Vagina (tissue), 2 donors: ENCODE results near the gene AADAC. TPM values are rescaled to one million over a fixed set of nuclear protein-coding genes. Genes with fewer than 3 reads are reported as not detected.

Experiments
- DNase-seq, 2 donors: peaks; one replicate each; pipeline ENCODE4 v3.0.0-alpha.2; 2017; ENCODE audit errors: extremely low spot score in 2 of 2
- H3K27ac ChIP-seq: fragments of 200-600 bp; sonication (generic); one replicate; pipeline ENCODE4 v1.5.1; 2019
- H3K27me3 ChIP-seq: fragments of 200-600 bp; sonication (generic); one replicate; pipeline ENCODE4 v1.5.1; 2019
- H3K36me3 ChIP-seq, 2 donors: fragments of 200-600 bp; sonication (generic); one replicate each; pipeline ENCODE4 v1.5.1; 2017 to 2019
- H3K4me1 ChIP-seq: fragments of 200-600 bp; sonication (generic); one replicate; pipeline ENCODE4 v1.5.1; 2019
- H3K4me3 ChIP-seq, 2 donors: fragments of 200-600 bp; sonication (generic); 1 replicate in 1 of 2; 2 replicates in 1 of 2; pipeline ENCODE4 v1.5.1; 2016 to 2019
- H3K9me3 ChIP-seq: fragments of 200-600 bp; sonication (generic); one replicate; pipeline ENCODE4 v1.5.1; 2019
- POLR2A ChIP-seq, 2 donors: fragments of 450-650 bp; IDR thresholded peaks; one replicate each; pipeline ENCODE4 v1.6.1; 2017; ENCODE audit warnings: antibody characterized with exemption in 2 of 2, mild to moderate bottlenecking in 2 of 2, moderate library complexity in 2 of 2
- POLR2AphosphoS5 ChIP-seq, 2 donors: sonication (generic); formaldehyde crosslinking; IDR thresholded peaks; one replicate each; pipeline ENCODE4 v1.9.0; 2017; ENCODE audit warnings: antibody characterized with exemption in 2 of 2, mild to moderate bottlenecking in 2 of 2, low read depth in 1 of 2; ENCODE audit not compliant: insufficient read depth in 1 of 2
- intact Hi-C: fragments of 100-400 bp; cut with DNase I; formaldehyde crosslinking; loops from one replicate; pipeline ENCODE4 v1.15.1; 2023
- total RNA-seq: library from RNA; depleted of rRNA; stranded (reverse); fragments of >200 nt; gene quantifications from one replicate; pipeline ENCODE4 v1.2.3, GENCODE V29; 2016
- TF ChIP-seq, protein P1 (sequence below), 3 experiments: fragments of 450-650 bp in 2 of 3; fragments of 200-600 bp in 1 of 3; sonication (generic) in 1 of 3; IDR thresholded peaks; one replicate each; pipeline ENCODE4 v1.5.1; 2017 to 2019; ENCODE audit warnings: antibody characterized with exemption in 3 of 3, mild to moderate bottlenecking in 2 of 3, moderate library complexity in 2 of 3

The AADAC gene
- total RNA-seq, 1 donor from 2014 or later, result 2.0 TPM

DNA sequence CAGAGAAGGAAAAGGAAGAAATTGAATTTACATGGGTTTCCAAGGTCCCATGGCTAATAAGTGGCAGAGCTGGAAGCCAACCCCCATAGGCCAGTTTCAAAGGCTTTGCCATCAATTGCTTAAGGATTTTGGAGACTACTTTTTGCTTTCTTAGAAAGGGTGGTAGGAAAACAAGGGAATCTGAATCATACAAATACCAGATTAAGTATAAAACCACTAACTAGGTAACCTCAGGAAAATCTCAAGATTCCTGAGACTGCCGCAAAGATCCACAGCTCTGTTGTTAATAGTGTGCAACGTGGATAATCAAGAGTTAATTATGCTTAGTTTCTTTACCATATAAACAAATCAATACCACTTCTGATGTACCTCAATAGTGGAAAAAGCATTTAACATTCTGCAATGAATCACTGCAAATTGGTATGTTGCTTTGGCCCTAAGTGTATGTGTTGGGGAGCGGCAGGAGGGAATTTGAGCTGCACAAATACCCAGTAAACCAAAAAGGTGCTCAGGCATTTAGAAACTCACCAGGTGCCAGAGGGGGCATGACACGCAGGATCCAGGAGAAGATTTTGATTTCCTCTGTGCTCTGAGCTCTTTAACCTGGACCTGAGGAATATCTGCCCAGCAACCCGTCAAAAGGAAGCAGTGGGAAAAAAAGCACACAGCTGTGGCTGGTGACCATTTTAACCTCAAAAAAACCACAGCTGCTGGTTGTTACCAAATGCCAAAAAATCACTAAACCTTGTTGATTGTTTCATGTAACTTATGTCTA lies 22.0 kb downstream of the AADAC start:
- Histone ChIP-seq H3K9me3 (no peaks in the 10 kb centered on the region), H3K4me3 (no peak overlapping the region), H3K27me3 (no peaks in the 10 kb centered on the region), H3K27ac (no peak overlapping the region), H3K36me3 (no peaks in the 10 kb centered on the region), H3K4me1 (peaks cover 13% of the 10 kb centered on the region)
- intact Hi-C loops, result loop anchor here (5.0 kb wide), 1 partner anchor 399 kb away; no protein-coding TSS in a partner anchor
- no peak for DNase-seq
- TF ChIP-seq POLR2A (IDR thresholded peaks at IDR 0.05) (no peak), POLR2AphosphoS5 (IDR thresholded peaks at IDR 0.05; ENCODE audit: insufficient read depth in 1 of 2, low read depth in 1 of 2) (no peak)
- TF ChIP-seq, protein P1, sequence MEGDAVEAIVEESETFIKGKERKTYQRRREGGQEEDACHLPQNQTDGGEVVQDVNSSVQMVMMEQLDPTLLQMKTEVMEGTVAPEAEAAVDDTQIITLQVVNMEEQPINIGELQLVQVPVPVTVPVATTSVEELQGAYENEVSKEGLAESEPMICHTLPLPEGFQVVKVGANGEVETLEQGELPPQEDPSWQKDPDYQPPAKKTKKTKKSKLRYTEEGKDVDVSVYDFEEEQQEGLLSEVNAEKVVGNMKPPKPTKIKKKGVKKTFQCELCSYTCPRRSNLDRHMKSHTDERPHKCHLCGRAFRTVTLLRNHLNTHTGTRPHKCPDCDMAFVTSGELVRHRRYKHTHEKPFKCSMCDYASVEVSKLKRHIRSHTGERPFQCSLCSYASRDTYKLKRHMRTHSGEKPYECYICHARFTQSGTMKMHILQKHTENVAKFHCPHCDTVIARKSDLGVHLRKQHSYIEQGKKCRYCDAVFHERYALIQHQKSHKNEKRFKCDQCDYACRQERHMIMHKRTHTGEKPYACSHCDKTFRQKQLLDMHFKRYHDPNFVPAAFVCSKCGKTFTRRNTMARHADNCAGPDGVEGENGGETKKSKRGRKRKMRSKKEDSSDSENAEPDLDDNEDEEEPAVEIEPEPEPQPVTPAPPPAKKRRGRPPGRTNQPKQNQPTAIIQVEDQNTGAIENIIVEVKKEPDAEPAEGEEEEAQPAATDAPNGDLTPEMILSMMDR (IDR thresholded peaks at IDR 0.05), result no peak

DNA sequence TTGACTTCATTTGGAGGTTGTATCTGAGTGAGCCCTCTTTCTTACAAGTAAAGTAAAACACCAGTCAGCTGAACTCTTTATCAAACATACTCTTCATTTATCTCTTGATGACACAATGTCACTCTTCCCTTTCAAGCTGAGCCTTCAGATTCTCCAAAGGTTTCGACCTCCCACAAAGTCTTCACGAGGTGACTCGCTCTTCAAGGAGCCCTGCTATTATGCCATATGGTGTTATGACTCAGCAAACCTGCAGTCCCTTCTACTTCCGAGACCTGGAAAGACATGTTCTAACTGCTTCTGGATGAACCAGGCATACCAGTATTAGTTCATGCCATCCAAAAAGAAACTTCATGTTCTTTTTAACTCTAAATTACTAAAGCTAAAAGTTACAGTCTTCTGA lies 23.1 kb downstream of the AADAC start:
- Histone ChIP-seq H3K27ac (no peak overlapping the region), H3K27me3 (no peaks in the 10 kb centered on the region), H3K4me1 (peaks cover 13% of the 10 kb centered on the region), H3K9me3 (no peaks in the 10 kb centered on the region), H3K36me3 (no peaks in the 10 kb centered on the region), H3K4me3 (no peak overlapping the region)
- DNase-seq, result no peak
- TF ChIP-seq POLR2A (IDR thresholded peaks at IDR 0.05) (no peak), POLR2AphosphoS5 (IDR thresholded peaks at IDR 0.05; ENCODE audit: insufficient read depth in 1 of 2, low read depth in 1 of 2) (peak in 1 of 2 donors; percentile 82)
- TF ChIP-seq, protein P1 (IDR thresholded peaks at IDR 0.05), result no peak
- intact Hi-C loops, result loop anchor here (5.0 kb wide), 1 partner anchor 400 kb away; no protein-coding TSS in a partner anchor

DNA sequence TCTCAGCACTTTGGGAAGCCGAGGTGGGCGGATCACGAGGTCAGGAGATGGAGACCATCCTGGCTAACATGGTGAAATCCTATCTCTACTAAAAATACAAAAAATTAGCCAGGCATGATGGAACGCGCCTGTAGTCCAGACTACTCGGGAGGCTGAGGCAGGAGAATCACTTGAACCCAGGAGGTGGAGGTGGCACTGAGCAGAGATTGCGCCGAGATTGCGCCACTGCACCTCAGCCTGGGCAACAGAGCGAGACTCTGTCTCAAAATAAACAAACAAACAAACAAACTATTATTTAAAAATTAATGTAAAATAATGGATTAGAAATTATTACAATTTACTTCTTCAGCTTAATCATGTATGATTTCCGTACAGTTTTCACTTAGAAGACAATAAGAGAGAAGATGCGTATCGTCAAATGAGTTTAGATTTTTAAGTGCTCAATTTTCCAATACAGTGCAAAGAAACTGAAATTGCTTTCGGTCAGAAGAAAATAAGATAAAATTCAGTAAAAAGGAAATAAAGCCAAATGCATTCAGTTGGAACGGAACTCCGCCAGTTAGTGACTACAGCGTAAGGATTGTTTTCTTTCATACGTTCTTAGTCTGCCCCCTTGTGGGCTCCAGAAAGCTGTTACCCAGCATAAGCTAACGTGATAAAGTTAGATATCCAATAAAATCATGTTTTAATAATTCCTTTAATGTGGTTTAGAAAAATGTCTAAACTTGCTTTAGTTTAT lies 24.8 kb downstream of the AADAC start:
- no peak for DNase-seq
- Histone ChIP-seq H3K4me3 (peak overlapping the region in 1 of 2 donors; percentile 26), H3K36me3 (no peaks in the 10 kb centered on the region), H3K27me3 (no peaks in the 10 kb centered on the region), H3K9me3 (no peaks in the 10 kb centered on the region), H3K4me1 (peaks cover 13% of the 10 kb centered on the region), H3K27ac (no peak overlapping the region)
- TF ChIP-seq POLR2AphosphoS5 (IDR thresholded peaks at IDR 0.05; ENCODE audit: insufficient read depth in 1 of 2, low read depth in 1 of 2) (peak in 1 of 2 donors; percentile 47), POLR2A (IDR thresholded peaks at IDR 0.05) (no peak)
- TF ChIP-seq, protein P1 (IDR thresholded peaks at IDR 0.05), result peak in 2 of 3 experiments; percentile 71 to 84
- intact Hi-C loops, result loop anchor here (5.0 kb wide), 1 partner anchor 401 kb away; no protein-coding TSS in a partner anchor

DNA sequence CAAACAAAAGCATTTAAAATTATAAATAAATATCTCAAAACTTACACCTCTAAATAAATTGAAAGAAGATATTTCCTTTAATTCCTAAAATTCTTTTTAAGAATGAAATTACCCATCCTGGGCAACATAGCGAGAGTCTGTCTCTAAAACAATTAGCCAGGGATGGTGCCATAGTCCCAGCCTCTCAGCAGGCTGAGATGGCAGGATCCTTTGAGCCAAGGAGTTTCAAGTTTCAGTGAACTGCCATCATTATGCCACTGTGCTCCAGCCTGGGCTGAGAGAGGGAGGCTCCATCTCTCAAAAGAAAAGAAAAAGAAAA lies 25.4 kb downstream of the AADAC start:
- intact Hi-C loops, result loop anchor here (5.0 kb wide), 1 partner anchor 402 kb away; no protein-coding TSS in a partner anchor
- no peak overlapping the region for H3K4me3 ChIP-seq

More for the DNA sequence above, 25.4 kb downstream of the AADAC start:
- TF ChIP-seq POLR2AphosphoS5 (IDR thresholded peaks at IDR 0.05; ENCODE audit: insufficient read depth in 1 of 2, low read depth in 1 of 2) (no peak), POLR2A (IDR thresholded peaks at IDR 0.05) (no peak)
- TF ChIP-seq, protein P1 (IDR thresholded peaks at IDR 0.05), result no peak
- no peak for DNase-seq
- Histone ChIP-seq H3K27me3 (no peaks in the 10 kb centered on the region), H3K27ac (no peak overlapping the region), H3K9me3 (no peaks in the 10 kb centered on the region), H3K4me1 (peaks cover 13% of the 10 kb centered on the region), H3K36me3 (no peaks in the 10 kb centered on the region)
